GM18508 (cell line): ENCODE measurements around the gene RXRB.

ENCODE experiments used
- ATAC-seq: cut with Tn5 transposase; IDR thresholded peaks from one replicate; pipeline ENCODE4 v1.9.1; 2021; ENCODE audit warnings: moderate number of reproducible peaks; ENCODE audit not compliant: insufficient read depth, unreplicated experiment

Gene RXRB

DNA sequence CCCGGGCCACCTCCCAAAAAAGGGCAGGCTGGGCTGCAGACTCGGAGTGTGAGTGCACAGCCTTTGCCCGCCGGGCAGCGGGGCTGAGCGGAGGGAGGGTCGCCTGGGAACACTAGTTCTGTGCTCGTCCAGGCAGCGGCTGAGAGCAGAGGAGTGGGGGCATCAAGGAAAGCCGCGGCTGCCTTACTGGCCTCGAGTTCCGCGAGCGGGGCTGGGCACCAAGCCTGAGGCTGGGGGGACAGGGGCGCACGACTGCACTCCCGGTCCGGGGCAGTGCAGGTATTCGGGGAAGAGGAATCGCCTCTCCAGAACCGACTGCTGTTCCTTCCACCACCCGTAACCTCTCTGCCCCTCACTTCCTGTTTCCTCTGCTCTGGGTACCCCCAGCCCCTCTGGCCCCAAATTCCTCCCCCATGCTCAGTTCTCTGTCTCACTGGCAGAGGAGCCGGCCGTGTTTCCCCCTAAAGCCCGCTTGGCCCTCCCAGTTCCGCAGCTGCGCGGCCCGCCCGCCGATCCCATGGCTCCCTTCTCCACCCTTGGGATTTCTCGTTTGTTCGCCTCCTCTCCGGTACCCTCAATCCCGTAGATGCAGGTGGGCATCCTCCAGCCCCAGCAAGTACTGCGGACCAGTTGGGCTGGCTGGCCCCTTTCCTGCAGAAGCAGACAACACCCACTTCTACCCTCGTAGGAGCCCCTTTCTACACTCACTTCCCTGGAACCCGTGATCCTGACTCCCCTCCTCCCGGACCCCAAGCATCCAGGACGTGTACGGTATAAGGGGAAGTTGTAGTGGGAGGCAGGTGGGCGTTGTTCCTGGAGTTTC is 12.9 kb upstream of the RXRB start:
- no peak for ATAC-seq

DNA sequence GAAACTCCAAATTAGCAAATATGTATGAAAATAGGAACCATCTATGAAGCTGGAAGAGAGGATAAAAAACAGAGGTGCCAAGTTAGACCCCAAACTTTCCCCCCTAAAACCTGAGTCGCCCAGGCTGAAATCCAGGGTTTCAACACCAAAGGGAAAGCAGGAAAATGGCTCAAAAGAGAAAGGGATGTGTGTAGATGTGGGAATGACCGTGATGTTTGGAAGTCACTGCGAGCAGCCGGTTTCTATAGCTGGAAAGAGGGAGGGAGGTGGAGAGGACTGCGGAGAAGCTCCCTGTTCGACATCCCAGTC is 12.3 kb upstream of the RXRB start:
- ATAC-seq: no peak

DNA sequence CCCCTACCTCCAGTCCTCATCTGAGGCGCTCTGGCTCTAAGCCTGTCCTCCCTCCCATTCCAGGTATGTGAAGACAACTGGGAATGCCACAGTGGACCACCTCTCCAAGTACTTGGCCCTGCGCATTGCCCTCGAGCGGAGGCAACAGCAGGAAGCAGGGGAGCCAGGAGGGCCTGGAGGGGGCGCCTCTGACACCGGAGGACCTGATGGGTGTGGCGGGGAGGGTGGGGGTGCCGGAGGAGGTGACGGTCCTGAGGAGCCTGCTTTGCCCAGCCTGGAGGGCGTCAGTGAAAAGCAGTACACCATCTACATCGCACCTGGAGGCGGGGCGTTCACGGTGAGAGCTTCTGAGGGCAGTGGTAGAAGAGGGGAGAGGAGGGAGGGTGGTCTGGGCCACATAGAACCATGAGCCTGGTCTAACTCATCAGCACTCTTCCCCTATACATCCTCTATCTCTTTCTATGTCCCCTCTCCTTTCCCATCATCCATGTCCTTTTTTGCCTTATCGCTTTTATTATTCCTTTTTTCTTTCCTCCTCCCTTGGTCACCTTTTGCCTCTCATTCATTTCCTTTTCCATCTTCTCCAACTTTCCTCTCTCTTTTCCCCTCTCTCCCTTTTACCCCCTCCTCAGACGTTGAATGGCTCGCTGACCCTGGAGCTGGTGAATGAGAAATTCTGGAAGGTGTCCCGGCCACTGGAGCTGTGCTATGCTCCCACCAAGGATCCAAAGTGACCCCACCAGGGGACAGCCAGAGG is 11.4 kb upstream of the RXRB start:
- ATAC-seq: no peak

DNA sequence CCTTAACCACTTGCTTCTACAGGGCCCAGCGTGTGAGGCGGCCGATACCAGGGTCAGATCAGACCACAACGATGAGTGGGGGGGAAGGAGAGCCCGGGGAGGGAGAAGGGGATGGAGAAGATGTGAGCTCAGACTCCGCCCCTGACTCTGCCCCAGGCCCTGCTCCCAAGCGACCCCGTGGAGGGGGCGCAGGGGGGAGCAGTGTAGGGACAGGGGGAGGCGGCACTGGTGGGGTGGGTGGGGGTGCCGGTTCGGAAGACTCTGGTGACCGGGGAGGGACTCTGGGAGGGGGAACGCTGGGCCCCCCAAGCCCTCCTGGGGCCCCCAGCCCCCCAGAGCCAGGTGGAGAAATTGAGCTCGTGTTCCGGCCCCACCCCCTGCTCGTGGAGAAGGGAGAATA is 10.7 kb upstream of the RXRB start:
- no peak for ATAC-seq

DNA sequence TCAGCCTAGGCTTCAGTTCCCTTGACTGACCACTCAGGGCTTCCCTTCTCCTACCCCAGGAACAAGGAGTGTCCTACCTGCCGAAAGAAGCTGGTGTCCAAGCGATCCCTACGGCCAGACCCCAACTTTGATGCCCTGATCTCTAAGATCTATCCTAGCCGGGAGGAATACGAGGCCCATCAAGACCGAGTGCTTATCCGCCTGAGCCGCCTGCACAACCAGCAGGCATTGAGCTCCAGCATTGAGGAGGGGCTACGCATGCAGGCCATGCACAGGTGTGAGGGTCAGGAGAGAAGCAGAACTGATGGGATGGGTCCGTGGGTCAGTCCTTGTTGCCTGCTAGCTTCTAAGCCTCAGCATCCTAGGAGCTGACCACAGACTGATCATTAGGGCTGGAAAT is 9.4 kb upstream of the RXRB start:
- ATAC-seq: no peak

DNA sequence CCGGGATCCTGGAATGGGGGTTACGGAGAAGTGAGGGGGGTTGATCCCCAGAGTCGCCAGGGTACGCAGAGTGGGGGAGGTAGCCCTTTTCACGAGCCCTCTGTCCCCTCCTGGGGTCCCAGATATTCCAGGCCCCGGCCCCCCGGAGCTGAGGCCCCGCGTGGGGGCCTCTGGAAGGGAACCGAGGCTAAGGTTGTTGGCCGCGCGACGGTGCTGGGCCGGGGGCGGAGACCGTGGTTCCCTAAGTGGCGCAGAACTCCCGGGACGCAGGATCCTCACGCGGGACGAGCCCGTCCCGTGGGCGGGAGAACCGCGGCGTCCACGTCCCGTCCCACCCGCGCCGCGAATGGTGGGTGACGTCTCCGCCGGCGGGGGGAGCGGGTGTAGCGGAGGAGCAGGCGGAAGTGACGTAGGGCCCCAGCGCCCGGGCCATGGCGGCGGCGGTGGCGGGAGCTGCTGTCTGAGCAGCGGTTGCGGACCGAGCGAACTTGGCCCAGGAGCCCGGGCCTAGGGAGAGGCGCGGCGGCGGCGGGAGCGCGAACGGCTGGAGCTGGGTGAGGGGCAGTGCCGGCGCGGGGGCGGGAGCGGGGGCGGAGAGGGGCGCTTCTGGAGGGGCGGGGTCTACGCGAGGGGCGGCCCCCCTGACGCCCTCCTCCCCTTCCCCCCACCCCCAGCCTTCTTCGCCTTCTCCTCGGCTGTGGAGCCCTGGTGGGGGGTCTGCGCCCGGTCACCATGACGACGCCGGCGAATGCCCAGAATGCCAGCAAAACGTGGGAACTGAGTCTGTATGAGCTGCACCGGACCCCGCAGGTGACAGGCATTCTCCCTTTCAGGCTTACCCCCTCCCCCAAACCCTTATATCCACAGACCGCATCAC is 7.9 kb upstream of the RXRB start, which contains the start of gene RING1:
RING1 (plus strand) TSS at position 410 of the 877 bp plus-strand sequence; CDS start at position 733, 323 bp downstream.
- no peak for ATAC-seq

DNA sequence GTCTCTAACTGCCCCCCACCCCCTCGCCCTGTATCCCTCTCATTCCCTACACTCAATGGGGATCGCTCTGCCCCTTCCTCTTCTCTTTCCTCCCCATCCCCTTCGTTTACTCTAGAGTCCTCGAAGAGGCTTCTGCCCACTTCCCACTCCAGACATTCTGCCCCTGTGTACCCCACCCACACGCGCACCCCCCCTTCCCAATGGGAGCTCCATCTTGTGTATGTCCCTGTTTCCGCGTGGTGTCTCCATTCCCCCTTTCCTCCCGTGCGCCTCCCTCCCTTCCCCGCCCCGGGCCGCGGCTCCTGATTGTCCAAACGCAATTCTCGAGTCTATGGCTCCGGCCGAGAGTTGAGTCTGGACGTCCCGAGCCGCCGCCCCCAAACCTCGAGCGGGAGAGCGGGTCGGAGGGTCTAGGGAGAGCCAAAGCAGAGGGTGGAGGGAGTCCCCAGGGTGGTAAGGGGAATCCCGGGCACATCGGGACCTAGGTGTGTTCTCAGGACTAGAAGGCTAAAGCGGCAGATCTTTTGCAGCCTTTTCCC is 7.2 kb upstream of the RXRB start:
- no peak for ATAC-seq

DNA sequence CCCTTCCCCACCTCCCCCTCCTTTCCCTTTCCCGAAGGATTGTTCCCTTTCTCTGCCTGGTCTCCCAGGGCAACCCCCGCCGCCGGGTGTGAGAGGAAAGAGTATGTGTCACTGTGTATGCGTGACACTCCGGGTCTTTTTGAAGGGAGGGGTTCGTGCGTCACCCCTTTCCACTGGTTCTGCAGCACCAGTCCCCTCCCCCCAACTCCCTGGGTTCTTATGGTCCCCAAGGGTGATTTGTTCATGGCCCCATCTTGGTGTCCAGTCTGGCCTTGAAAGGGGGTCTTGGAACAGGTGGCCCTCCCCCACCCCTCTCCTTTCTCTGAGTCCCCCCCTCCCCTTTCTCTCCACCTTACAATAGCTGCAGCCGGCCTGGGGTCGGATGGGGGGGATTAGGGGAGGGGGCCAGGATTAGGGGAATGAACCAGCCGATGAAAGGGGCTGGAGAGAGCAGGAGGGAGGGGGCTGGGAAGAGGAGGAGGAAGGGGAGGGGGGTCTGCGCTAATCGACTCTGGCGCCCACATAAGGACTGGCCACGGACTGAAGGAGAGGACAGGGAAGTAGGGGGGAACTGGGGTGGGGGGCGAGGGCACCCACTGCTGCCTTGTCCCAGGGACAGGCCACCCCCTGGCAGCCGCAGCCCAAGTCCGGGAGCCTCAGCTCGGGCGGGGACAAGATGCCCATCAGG is 6.5 kb upstream of the RXRB start:
- no peak for ATAC-seq

DNA sequence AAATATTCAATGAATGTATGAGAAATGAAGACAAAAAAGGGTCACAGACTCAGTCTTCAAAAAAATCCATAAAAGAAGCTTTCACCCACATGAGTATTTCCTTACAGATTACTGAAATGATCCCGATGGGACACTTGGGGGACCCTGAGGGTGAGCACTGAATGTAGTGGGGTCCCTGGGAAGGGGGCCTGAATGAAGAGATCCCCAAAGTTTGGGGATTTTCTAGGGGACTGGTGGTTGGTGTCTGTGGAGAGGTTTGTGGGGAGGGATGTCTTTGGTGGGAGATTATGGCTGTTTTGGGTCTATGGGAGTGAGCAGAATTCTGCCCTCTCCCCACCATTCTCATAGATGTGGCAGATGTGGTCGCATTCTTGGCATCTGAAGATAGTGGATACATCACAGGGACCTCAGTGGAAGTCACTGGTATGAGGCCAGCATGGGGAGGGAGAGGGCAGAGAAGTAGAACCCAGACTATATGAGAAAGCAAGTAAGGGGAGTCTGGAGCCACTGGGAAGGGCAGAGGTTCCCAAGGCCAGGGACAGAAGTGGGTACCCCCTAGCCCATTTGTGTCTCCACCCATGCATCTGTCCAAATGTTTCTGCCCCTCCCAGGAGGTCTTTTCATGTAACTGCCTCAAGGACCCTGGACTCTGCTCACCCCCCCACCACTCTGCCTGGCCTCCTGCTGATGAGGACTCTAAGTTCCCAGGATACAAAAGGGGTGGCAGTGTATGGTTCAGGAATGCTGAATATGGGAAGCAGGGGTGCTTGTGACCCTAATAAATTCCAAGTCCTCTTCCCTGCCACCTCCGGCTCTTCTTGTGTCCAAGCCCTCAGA is 5.8 kb upstream of the RXRB start:
- ATAC-seq: no peak

DNA sequence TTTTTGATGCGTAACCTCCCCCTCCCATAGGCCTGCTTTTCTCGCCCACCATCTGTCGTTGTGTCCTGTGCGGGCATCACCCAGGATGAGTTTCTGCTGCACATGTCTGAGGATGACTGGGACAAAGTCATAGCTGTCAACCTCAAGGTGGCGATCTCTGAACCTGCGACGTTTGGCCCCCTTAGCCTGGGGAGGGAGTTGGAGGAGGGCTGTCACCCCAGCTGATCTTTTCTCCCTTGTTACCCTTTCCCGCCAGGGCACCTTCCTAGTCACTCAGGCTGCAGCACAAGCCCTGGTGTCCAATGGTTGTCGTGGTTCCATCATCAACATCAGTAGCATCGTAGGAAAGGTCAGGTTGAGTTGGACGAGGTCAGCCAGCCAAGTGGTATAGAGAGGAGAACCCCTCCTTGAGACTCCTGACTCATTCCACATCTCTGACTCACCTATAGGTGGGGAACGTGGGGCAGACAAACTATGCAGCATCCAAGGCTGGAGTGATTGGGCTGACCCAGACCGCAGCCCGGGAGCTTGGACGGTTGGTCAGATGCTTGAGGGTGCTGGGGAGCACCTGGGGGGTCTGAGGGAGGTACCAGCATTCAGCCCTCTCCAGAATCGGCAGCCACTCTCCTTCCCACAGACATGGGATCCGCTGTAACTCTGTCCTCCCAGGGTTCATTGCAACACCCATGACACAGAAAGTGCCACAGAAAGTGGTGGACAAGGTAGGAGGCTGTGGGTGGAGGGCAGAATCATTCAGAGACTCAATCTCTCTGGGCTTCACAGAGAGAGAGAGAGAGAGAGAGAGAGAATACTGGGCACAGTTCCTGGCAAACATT is 4.9 kb upstream of the RXRB start:
- ATAC-seq: no peak

DNA sequence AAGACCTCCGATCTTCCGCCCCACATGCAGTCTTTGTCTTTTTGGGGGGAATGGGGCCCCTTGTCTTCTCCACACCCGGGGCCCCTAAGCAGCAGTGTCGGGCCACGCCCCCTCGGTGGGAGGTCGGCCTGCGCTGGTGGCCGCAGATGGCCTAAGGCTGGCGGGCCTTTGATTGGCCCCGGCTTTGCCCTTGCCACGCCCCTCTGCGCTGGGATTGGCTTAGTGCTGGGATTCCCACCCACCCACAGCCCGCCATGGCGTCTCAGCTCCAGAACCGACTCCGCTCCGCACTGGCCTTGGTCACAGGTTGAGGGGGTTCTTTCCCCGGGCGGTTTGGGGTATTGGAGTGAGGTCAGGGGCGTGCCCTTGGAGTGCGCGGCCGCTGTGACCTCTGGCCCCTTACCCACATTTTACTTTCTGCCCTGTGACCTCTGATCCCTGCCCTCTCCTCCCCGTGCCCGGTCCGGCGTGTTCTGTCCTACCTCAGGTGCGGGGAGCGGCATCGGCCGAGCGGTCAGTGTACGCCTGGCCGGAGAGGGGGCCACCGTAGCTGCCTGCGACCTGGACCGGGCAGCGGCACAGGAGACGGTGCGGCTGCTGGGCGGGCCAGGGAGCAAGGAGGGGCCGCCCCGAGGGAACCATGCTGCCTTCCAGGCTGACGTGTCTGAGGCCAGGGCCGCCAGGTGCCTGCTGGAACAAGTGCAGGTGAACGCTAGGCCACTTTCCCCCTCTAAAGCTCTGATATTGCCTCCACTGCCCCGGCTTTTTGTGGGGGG is 4.1 kb upstream of the RXRB start, which contains the start of gene HSD17B8:
HSD17B8 (plus strand) TSS at position 241 of the 776 bp plus-strand sequence; CDS start at position 255, 14 bp downstream.
- ATAC-seq: no peak

DNA sequence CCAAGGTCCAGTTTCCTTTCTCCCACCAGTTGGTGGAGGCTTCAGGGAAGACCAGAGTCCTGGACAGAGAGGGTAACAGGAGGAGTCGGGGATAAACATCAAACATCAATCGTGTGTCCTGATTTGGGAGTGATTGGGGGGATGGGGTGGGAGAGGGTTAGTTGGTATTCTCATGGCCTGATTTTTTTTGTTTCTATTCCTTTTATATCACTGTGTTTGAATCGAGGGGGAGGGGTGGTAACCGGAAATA is 3.6 kb upstream of the RXRB start:
- no peak for ATAC-seq

DNA sequence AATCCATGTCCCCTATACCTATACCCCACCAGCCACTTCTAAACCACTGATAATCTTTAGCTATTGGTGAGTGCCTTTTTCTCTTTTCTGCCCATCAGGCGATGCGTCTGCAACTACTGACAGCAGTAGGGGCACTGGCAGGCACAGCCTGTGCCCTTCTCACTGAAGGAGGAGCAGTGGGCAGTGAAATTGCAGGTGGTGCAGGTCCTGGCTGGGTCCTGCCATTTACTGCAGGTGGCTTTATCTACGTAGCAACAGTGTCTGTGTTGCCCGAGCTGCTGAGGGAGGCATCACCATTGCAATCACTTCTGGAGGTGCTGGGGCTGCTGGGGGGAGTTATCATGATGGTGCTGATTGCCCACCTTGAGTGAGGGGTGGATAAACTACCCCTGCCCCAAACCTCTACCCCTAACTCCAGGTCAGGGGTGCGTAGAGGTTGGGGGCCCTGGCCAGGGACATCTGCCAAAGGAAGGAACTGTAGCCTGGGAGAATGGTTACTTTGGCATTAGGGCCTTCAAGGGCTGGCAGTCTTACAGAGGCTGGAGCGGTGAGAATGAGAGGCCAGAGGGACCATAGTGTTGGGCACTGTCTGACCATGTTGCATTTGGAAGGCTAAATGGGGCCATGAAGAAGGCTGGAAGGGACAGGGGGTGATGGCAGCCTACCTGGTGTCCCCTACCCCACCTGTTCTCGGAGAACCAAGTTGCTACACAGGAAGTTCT is 3.1 kb upstream of the RXRB start:
- ATAC-seq: no peak

DNA sequence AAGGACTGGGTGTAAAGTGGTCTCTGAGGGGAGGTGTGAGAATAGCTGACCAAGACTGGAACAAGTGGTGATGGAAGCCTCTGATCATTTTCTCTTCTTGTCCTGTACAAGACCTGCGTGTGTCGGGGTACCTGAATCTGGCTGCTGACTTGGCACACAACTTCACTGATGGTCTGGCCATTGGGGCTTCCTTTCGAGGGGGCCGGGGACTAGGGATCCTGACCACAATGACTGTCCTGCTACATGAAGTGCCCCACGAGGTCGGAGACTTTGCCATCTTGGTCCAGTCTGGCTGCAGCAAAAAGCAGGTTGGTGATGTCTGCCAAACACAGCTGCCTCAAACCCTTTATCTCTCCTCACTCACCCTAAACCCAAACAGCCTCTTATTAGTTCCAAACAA is 2.3 kb upstream of the RXRB start:
- no peak for ATAC-seq

DNA sequence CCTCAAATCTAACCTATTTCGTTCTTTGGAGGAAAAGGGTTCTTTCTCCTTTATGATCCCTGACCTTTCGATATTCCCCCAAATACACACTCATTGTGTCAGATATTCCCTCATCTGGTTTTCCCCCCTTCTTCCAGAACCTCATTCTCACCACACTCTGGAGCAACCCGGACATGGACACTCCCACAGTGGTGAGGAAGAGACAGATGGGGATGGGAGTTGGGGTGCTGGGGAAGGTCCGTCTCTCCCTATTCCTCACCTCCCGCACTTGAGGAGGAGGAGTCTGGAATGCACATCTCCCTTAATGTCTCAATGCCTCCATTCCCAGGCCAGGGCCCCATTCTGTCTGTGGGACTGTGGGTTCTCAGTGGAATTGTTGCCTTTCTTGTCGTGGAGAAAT is 1.5 kb upstream of the RXRB start:
- no peak for ATAC-seq

DNA sequence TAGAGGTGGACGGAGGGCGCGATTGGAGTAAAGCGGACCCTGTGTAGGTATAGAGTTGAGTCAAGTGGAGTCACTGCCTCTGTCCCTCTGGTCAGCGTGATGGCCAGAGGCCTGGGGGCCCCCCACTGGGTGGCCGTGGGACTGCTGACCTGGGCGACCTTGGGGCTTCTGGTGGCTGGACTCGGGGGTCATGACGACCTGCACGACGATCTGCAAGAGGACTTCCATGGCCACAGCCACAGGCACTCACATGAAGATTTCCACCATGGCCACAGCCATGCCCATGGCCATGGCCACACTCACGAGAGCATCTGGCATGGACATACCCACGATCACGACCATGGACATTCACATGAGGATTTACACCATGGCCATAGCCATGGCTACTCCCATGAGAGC is 681 bp upstream of the RXRB start:
- no peak for ATAC-seq

DNA sequence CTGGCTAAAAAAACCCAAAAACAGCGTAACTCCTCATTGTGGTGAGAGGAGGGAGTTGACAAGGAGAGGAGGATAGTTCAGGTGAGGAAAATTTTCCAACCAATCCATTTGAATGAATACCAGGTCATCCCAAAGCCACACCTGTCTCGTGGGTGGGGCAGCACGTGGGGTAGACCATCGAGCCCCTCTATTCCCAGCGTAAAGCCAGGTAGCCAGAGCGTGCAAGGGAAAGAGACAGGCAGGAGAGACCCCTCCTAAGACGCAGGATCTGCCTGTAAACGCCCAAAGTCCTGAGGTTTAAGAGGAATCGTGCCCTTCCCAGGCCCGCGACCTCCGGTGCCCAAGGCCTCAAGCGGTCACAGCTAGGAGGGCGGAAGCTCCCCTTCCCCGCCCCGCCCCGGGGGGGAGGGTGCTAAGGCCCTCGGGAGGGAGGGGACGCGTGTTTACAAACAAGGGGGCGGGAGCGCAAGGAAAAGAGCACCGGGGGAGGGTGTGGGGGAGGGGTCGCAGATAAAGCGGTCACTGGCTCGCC is 712 bp downstream of the RXRB start:
- ATAC-seq: no peak
